Testis (tissue), 2 donors: ENCODE results near the gene HLA-DOA.

Source experiments
- CTCF ChIP-seq, 3 experiments: fragments of 450-650 bp in 2 of 3; fragments of 200-600 bp in 1 of 3; sonication (generic) in 1 of 3; IDR thresholded peaks; one replicate each; pipeline ENCODE4 v1.5.1; 2016 to 2019; ENCODE audit warnings: antibody characterized with exemption in 3 of 3, mild to moderate bottlenecking in 2 of 3, moderate library complexity in 1 of 3
- POLR2A ChIP-seq: fragments of 450-650 bp; IDR thresholded peaks from one replicate; pipeline ENCODE4 v1.6.1; 2017; ENCODE audit warnings: antibody characterized with exemption, mild to moderate bottlenecking, moderate library complexity

DNA sequence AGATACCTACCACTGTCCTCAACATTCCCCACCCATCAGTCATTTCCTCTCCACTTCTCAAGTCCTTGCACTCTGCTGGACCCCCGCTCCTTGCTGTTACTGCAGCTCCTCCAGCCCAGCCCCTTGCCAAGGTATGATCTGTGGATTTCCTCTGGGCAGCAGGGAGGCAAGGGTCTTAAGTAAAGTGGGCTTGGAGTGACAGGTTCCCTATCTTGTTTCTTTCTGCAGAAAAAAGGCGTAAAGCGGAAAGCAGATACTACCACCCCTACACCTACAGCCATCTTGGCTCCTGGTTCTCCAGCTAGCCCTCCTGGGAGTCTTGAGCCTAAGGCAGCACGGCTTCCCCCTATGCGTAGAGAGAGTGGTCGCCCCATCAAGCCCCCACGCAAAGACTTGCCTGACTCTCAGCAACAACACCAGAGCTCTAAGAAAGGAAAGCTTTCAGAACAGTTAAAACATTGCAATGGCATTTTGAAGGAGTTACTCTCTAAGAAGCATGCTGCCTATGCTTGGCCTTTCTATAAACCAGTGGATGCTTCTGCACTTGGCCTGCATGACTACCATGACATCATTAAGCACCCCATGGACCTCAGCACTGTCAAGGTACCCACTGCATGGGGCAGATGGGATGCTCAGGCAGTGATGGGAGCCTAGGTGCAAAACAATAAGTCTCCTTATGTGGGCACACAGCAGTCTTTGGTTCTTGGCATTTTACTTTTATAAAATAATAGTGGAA is 32.9 kb downstream of the HLA-DOA start:
- TF ChIP-seq POLR2A (no peak), CTCF (IDR thresholded peaks at IDR 0.05) (no peak)
